H1 (cell line): ENCODE measurements around the gene TBC1D16. TPM values are rescaled to one million over a fixed set of nuclear protein-coding genes. Genes with fewer than 3 reads are reported as not detected.

Experiments
- CTCF ChIA-PET: fragments of 300-600 bp; sonication (Branson Sonifier 250); formaldehyde crosslinking; loops from one replicate; lab custom pipeline; 2021; ENCODE audit not compliant: partially characterized antibody; lab: Charles Lee
- POLR2A ChIA-PET: fragments of 300-600 bp; sonication (Branson Sonifier 250); formaldehyde crosslinking; loops from one replicate; lab custom pipeline; 2021; ENCODE audit warnings: inconsistent platforms; ENCODE audit not compliant: partially characterized antibody; lab: Charles Lee
- DNase-seq, 2 experiments: peaks; one replicate each; pipeline versions ENCODE4 v3.0.0 to v3.0.0-alpha.2; 2010 to 2022; ENCODE audit warnings: low spot score in 2 of 2, low read depth in 1 of 2, mixed read lengths in 1 of 2
- FAIRE-seq: peaks from 2 replicates; lab custom pipeline; 2011; peaks lifted over from hg19 to GRCh38; lab: Jason Lieb, UNC
- H2AFZ ChIP-seq: 2 replicates; pipeline ENCODE4 v1.8.1; 2012; ENCODE audit warnings: low read length, inconsistent platforms
- H2AK5ac ChIP-seq: 2 replicates; pipeline ENCODE4 v1.6.1; 2013; ENCODE audit warnings: low read depth, low read length
- H2BK120ac ChIP-seq: replicated peaks from 2 replicates; pipeline ENCODE3; 2013; ENCODE audit warnings: low read depth, low read length, inconsistent platforms
- H2BK12ac ChIP-seq: 2 replicates; pipeline ENCODE4 v1.6.1; 2013; ENCODE audit warnings: low read depth, low read length
- H2BK15ac ChIP-seq: 2 replicates; pipeline ENCODE4 v1.6.1; 2013; ENCODE audit warnings: low read length
- H2BK20ac ChIP-seq: 2 replicates; pipeline ENCODE4 v1.6.1; 2013; ENCODE audit warnings: low read length
- H2BK5ac ChIP-seq: 2 replicates; pipeline ENCODE4 v1.6.1; 2013; ENCODE audit warnings: low read depth, low read length
- H3K14ac ChIP-seq: 2 replicates; pipeline ENCODE4 v1.6.1; 2013; ENCODE audit warnings: inconsistent platforms; ENCODE audit not compliant: insufficient read length
- H3K18ac ChIP-seq: 2 replicates; pipeline ENCODE4 v1.6.1; 2013; ENCODE audit warnings: low read length; ENCODE audit errors: extremely low read depth
- H3K23ac ChIP-seq: 2 replicates; pipeline ENCODE4 v1.6.1; 2013; ENCODE audit warnings: inconsistent platforms; ENCODE audit not compliant: insufficient read length
- H3K23me2 ChIP-seq: 2 replicates; pipeline ENCODE4 v1.6.1; 2013; ENCODE audit warnings: low read depth, low read length
- H3K27ac ChIP-seq: 2 replicates; pipeline ENCODE4 v1.6.1; 2011; ENCODE audit warnings: low read depth, low read length, inconsistent platforms
- H3K27me3 ChIP-seq, 4 experiments: replicated peaks in 1 of 4; 1 replicate in 1 of 4; 2 replicates in 3 of 4; pipeline versions ENCODE4 v1.6.1 to v1.8.1; 2011 to 2013; ENCODE audit warnings: low read length in 3 of 4, mild to moderate bottlenecking in 3 of 4, inconsistent platforms in 2 of 4, mixed read lengths in 2 of 4, moderate library complexity in 1 of 4; ENCODE audit not compliant: control insufficient read depth in 3 of 4, insufficient read depth in 3 of 4; ENCODE audit errors: extremely low read depth in 1 of 4
- H3K36me3 ChIP-seq, 4 experiments: 2 replicates each; pipeline versions ENCODE4 v1.6.1 to v1.8.1; 2011 to 2013; ENCODE audit warnings: mild to moderate bottlenecking in 4 of 4, low read length in 3 of 4, moderate library complexity in 2 of 4, control low read depth in 1 of 4, inconsistent platforms in 1 of 4; ENCODE audit not compliant: insufficient read depth in 4 of 4, control insufficient read depth in 2 of 4
- H3K4ac ChIP-seq: replicated peaks from 2 replicates; pipeline ENCODE3; 2013; ENCODE audit warnings: low read length, low read depth, mixed read lengths, inconsistent platforms; ENCODE audit not compliant: insufficient read length
- H3K4me1 ChIP-seq, 4 experiments: replicated peaks in 1 of 4; 1 replicate in 1 of 4; 2 replicates in 3 of 4; pipeline versions ENCODE4 v1.6.1 to v1.8.1; 2011 to 2013; ENCODE audit warnings: low read length in 3 of 4, inconsistent platforms in 2 of 4, mixed read lengths in 1 of 4; ENCODE audit not compliant: insufficient read depth in 4 of 4, control insufficient read depth in 3 of 4
- H3K4me2 ChIP-seq, 2 experiments: 2 replicates each; pipeline versions ENCODE4 v1.6.1 to v1.8.1; 2011 to 2013; ENCODE audit warnings: low read depth in 2 of 2, low read length in 2 of 2, control low read depth in 1 of 2, inconsistent platforms in 1 of 2, mild to moderate bottlenecking in 1 of 2; ENCODE audit not compliant: insufficient read depth in 1 of 2
- H3K4me3 ChIP-seq, 4 experiments: fragments of 200-600, 300-600 bp in 1 of 4; sonication (generic), shearing (Covaris generic), sonication (Bioruptor Twin) in 1 of 4; 2 replicates each; pipeline versions ENCODE4 v1.5.1 to v1.8.1; 2011 to 2016; ENCODE audit warnings: low read length in 4 of 4, low read depth in 3 of 4, control low read depth in 2 of 4, inconsistent platforms in 2 of 4, mild to moderate bottlenecking in 2 of 4, mixed read lengths in 1 of 4, moderate library complexity in 1 of 4; ENCODE audit not compliant: insufficient read depth in 2 of 4; ENCODE audit errors: extremely low read depth in 1 of 4
- H3K56ac ChIP-seq: replicated peaks from 2 replicates; pipeline ENCODE3; 2013; ENCODE audit warnings: low read depth, mild to moderate bottlenecking, mixed read lengths, low read length, inconsistent platforms; ENCODE audit not compliant: insufficient read length
- H3K79me1 ChIP-seq: 2 replicates; pipeline ENCODE4 v1.6.1; 2013; ENCODE audit warnings: low read depth, low read length, control low read depth
- H3K79me2 ChIP-seq, 2 experiments: 2 replicates each; pipeline versions ENCODE4 v1.6.1 to v1.8.1; 2012 to 2013; ENCODE audit warnings: low read length in 2 of 2, mild to moderate bottlenecking in 2 of 2, inconsistent platforms in 1 of 2; ENCODE audit not compliant: insufficient read depth in 2 of 2, control insufficient read depth in 1 of 2
- H3K9ac ChIP-seq, 4 experiments: replicated peaks in 1 of 4; 1 replicate in 1 of 4; 2 replicates in 3 of 4; pipeline versions ENCODE4 v1.6.1 to v1.8.1; 2011 to 2013; ENCODE audit warnings: low read depth in 3 of 4, low read length in 3 of 4, control low read depth in 2 of 4, mild to moderate bottlenecking in 2 of 4, moderate library complexity in 2 of 4, inconsistent platforms in 1 of 4; ENCODE audit errors: extremely low read depth in 1 of 4
- H3K9me3 ChIP-seq, 2 experiments: 2 replicates each; pipeline versions ENCODE4 v1.6.1 to v1.8.1; 2012 to 2013; ENCODE audit warnings: mild to moderate bottlenecking in 2 of 2, moderate library complexity in 2 of 2, control low read depth in 1 of 2, inconsistent platforms in 1 of 2, low read depth in 1 of 2, low read length in 1 of 2, mixed read lengths in 1 of 2; ENCODE audit not compliant: insufficient read depth in 2 of 2
- H4K20me1 ChIP-seq, 2 experiments: replicated peaks in 1 of 2; 2 replicates each; pipeline versions ENCODE3 to v1.8.1; 2011 to 2013; ENCODE audit warnings: inconsistent platforms in 2 of 2, low read length in 2 of 2, mild to moderate bottlenecking in 1 of 2; ENCODE audit not compliant: insufficient read depth in 2 of 2, control insufficient read depth in 1 of 2
- H4K5ac ChIP-seq: 2 replicates; pipeline ENCODE4 v1.6.1; 2013; ENCODE audit warnings: low read length, low read depth, mixed read lengths, inconsistent platforms; ENCODE audit not compliant: insufficient read length
- H4K8ac ChIP-seq: 2 replicates; pipeline ENCODE4 v1.8.0; 2013; ENCODE audit warnings: mild to moderate bottlenecking, moderate library complexity, low read length, inconsistent platforms; ENCODE audit not compliant: insufficient read depth; ENCODE audit errors: extremely low read depth
- H4K91ac ChIP-seq: replicated peaks from 2 replicates; pipeline ENCODE3; 2013; ENCODE audit warnings: low read length, mixed read lengths, inconsistent platforms; ENCODE audit not compliant: insufficient read length
- HDAC6 ChIP-seq: IDR thresholded peaks from one replicate; pipeline ENCODE4 v1.7.1; 2012; ENCODE audit warnings: low read depth, mild to moderate bottlenecking, inconsistent platforms, low read length, moderate library complexity
- NRF1 ChIP-seq: IDR thresholded peaks from 2 replicates; pipeline ENCODE4 v1.6.1; 2011; ENCODE audit warnings: mild to moderate bottlenecking, low read depth, low read length, improper control_type of control experiment
- RNF2 ChIP-seq: fragments of 200-900, 300-1000 bp; sonication (generic); IDR thresholded peaks from 2 replicates; pipeline ENCODE4 v1.7.1; 2016; ENCODE audit warnings: borderline replicate concordance, low read depth, mild to moderate bottlenecking, antibody characterized with exemption, low read length; ENCODE audit not compliant: poor library complexity, severe bottlenecking; ENCODE audit errors: missing control alignments
- SP1 ChIP-seq: IDR thresholded peaks from 2 replicates; pipeline ENCODE4 v1.6.1; 2011; ENCODE audit warnings: low read depth, low read length
- SP4 ChIP-seq: IDR thresholded peaks from 2 replicates; pipeline ENCODE4 v1.6.1; 2012; ENCODE audit warnings: low read length, inconsistent platforms
- USF2 ChIP-seq: IDR thresholded peaks from 2 replicates; pipeline ENCODE4 v1.6.1; 2011; ENCODE audit warnings: low read length, improper control_type of control experiment
- WGBS, 2 experiments: shearing (Covaris generic) in 1 of 2; methylation state at CpG; one replicate each; pipeline versions ENCODE4 v1.1.6 to v1.1.7; 2013 to 2015; ENCODE audit warnings: low lambda C conversion rate in 2 of 2, mixed read lengths in 2 of 2, inconsistent platforms in 1 of 2, low coverage in 1 of 2, missing lambda C conversion rate in 1 of 2; ENCODE audit not compliant: insufficient replicate concordance in 2 of 2, insufficient coverage in 1 of 2, insufficient read length in 1 of 2; ENCODE audit errors: extremely low coverage in 1 of 2, missing lambda C conversion rate in 1 of 2; 5-methylcytosine and 5-hydroxymethylcytosine counted together
- polyA plus RNA-seq, 7 experiments: library from polyadenylated mRNA; depleted of rRNA in 3 of 7; stranded (reverse) in 5 of 7; unstranded in 2 of 7; fragments of >200 nt in 5 of 7; fragments of 200-250 nt in 2 of 7; gene quantifications; 1 replicate in 5 of 7; 2 replicates in 1 of 7; 4 replicates in 1 of 7; pipeline versions ENCODE4 v1.2.1 to v1.2.3, GENCODE V29; 2011 to 2013; ENCODE audit warnings: missing spikeins in 2 of 7, mixed read lengths in 2 of 7
- total RNA-seq: library from RNA; stranded (reverse); fragmentation: NEBNext Ultra II Directional; extraction: Animal tissue kit (Norgen Biotek cat#: 25700); gene quantifications from 2 replicates; pipeline ENCODE4 v1.2.1, GENCODE V29; 2021

The TBC1D16 gene
- total and polyA plus RNA-seq, 2 of the 8 experiments (the other 6 are each of a cell fraction or from before 2014, with no cell fraction given) = 21.1 to 109 TPM

- H4K5ac ChIP-seq = no peak overlapping the region
- TF ChIP-seq SP4 (no peak), NRF1 (no peak), SP1 (no peak), RNF2 (no peak), USF2 (no peak), HDAC6 (no peak)
Observed at GRCh38 chr17:80045703-80046102, 10.0 kb upstream of the TBC1D16 start.

More at GRCh38 chr17:80045703-80046102, 10.0 kb upstream of the TBC1D16 start:
- Histone ChIP-seq H3K27ac (no peak overlapping the region), H3K4me2 (no peak overlapping the region), H2BK120ac (no peak overlapping the region), H3K9me3 (no peaks in the 10 kb centered on the region), H3K36me3 (peaks cover 0 to 3% (median 1%) of the 10 kb centered on the region in 4 experiments; a peak in 2 of 8 replicates), H3K23me2 (no peaks in the 10 kb centered on the region), H3K4me3 (no peak overlapping the region), H4K91ac (no peak overlapping the region), H2AFZ (no peak overlapping the region), H2BK20ac (no peak overlapping the region), H3K14ac (no peak overlapping the region), H3K56ac (no peak overlapping the region), H3K9ac (no peak overlapping the region), H3K79me2 (no peaks in the 10 kb centered on the region), H2BK15ac (no peak overlapping the region), H3K18ac (no peak overlapping the region), H2AK5ac (no peak overlapping the region), H3K4ac (no peak overlapping the region), H4K8ac (no peak overlapping the region), H3K27me3 (no peaks in the 10 kb centered on the region), H2BK5ac (no peak overlapping the region), H3K4me1 (peaks cover 0 to under 1% (median 0%) of the 10 kb centered on the region in 4 experiments; a peak in 2 of 7 replicates), H3K79me1 (no peaks in the 10 kb centered on the region), H4K20me1 (peaks cover 0 to 2% of the 10 kb centered on the region in 2 experiments), H2BK12ac (no peak overlapping the region), H3K23ac (no peak overlapping the region)
- CTCF ChIA-PET = interaction anchor here (1.3 to 1.5 kb wide), 2 partner anchors 37 kb away, joined by 3 to 4 read pairs; no protein-coding TSS in a partner anchor
- FAIRE-seq = no peak
- POLR2A ChIA-PET = no interaction called here
- whole genome bisulfite sequencing, 2 experiments = 77 to 92% methylated on average over 1 to 4 of the region's 4 CpGs
- DNase-seq = no peak
